Adrenal gland (tissue), 12 donors: ENCODE measurements around the gene PTPRD. TPM values are rescaled to one million over a fixed set of nuclear protein-coding genes. Genes with fewer than 3 reads are reported as not detected.

Experiments
- DNase-seq, 7 donors: peaks; one replicate each; pipeline ENCODE4 v3.0.0-alpha.2; 2019 to 2020
- H3K27ac ChIP-seq, 5 donors: fragments of 200-600 bp; sonication (generic) in 4 of 5; 1 replicate in 3 of 5; 2 replicates in 2 of 5; pipeline versions ENCODE4 v1.5.1 to v1.8.0; 2016 to 2020; ENCODE audit warnings: mild to moderate bottlenecking in 1 of 5
- H3K27me3 ChIP-seq: fragments of 200-600 bp; 2 replicates; pipeline ENCODE4 v1.8.0; 2021
- H3K36me3 ChIP-seq, 2 donors: fragments of 200-600 bp; replicated peaks in 1 of 2; 1 replicate in 1 of 2; 2 replicates in 1 of 2; pipeline versions ENCODE4 v1.5.1 to v1.8.0; 2018 to 2022
- H3K4me1 ChIP-seq, 2 donors: fragments of 200-600 bp; replicated peaks in 1 of 2; 1 replicate in 1 of 2; 2 replicates in 1 of 2; pipeline versions ENCODE4 v1.5.1 to v1.8.0; 2018 to 2021
- H3K4me3 ChIP-seq, 4 donors: fragments of 200-600 bp; sonication (generic) in 3 of 4; one replicate each; pipeline ENCODE4 v1.5.1; 2016 to 2018
- H3K9me3 ChIP-seq, 3 donors: fragments of 200-600 bp; sonication (generic) in 1 of 3; replicated peaks in 1 of 3; 1 replicate in 2 of 3; 2 replicates in 1 of 3; pipeline versions ENCODE4 v1.5.1 to v1.8.0; 2016 to 2021
- CTCF ChIP-seq, 6 experiments: fragments of 450-650 bp in 4 of 6; fragments of 200-600 bp in 2 of 6; sonication (generic) in 1 of 6; IDR thresholded peaks; 1 replicate in 5 of 6; 2 replicates in 1 of 6; pipeline versions ENCODE4 v1.5.1 to v1.8.0; 2016 to 2021; ENCODE audit warnings: antibody characterized with exemption in 6 of 6, mild to moderate bottlenecking in 2 of 6, moderate library complexity in 1 of 6
- POLR2A ChIP-seq, 2 donors: fragments of 450-650 bp; IDR thresholded peaks; one replicate each; pipeline ENCODE4 v1.6.1; 2017; ENCODE audit warnings: antibody characterized with exemption in 2 of 2, mild to moderate bottlenecking in 2 of 2, moderate library complexity in 1 of 2
- WGBS, 4 donors: extraction: QIAGEN DNeasy Blood & Tissue Kit in 2 of 4; methylation state at CpG; one replicate each; pipeline versions ENCODE4 v1.1.5 to v1.1.7; 2013 to 2017; 5-methylcytosine and 5-hydroxymethylcytosine counted together
- intact Hi-C, 2 donors: fragments of 100-400 bp; cut with DNase I; formaldehyde crosslinking; loops; one replicate each; pipeline versions ENCODE4 v1.14.1 to v1.15.0; 2022 to 2023
- polyA plus RNA-seq, 3 donors: library from polyadenylated mRNA; stranded (reverse); fragments of 200-250 nt in 2 of 3; fragments of 350-450 nt in 1 of 3; fragmentation: Illumina TruSeq in 1 of 3; extraction: RNeasy Lipid Tissue Mini Kit (QIAGEN cat#74804) in 1 of 3; gene quantifications; one replicate each; pipeline ENCODE4 v1.2.3, GENCODE V29; 2013 to 2014
- total RNA-seq, 9 donors: library from RNA; depleted of rRNA in 4 of 9; stranded (reverse); fragments of >200 nt in 4 of 9; fragments of 120-200 nt in 1 of 9; fragmentation: NEBNext Ultra II Directional in 1 of 9; extraction: Animal tissue kit (Norgen Biotek cat#: 25700) in 1 of 9; gene quantifications; one replicate each; pipeline versions ENCODE4 v1.1.0 to v1.2.4, GENCODE V29; 2013 to 2023
- donor health status: healthy with polysubstance abuse.
- donor health status: Bipolar disorder and iron deficiency.
- donor health status: DM: yes; HTN: yes; CAD: no.
- donor health status: DM: no; HTN: no; CAD: no.
- donor health status: DM: no; HTN: no; CAD: no.
- donor health status: DM: yes; HTN: yes; CAD: no.

The PTPRD gene
- total and polyA plus RNA-seq, 12 donors = 0.61 to 71.2 (median 4.5) TPM

- no peak overlapping the region for H3K27ac ChIP-seq
- H3K36me3 ChIP-seq = no peaks in the 10 kb centered on the region
- H3K9me3 ChIP-seq = no peaks in the 10 kb centered on the region
- intact Hi-C loops = no loop called here
- no peaks in the 10 kb centered on the region for H3K4me1 ChIP-seq
- no peak for TF ChIP-seq POLR2A (IDR thresholded peaks at IDR 0.05)
- TF ChIP-seq CTCF (IDR thresholded peaks at IDR 0.05) = no peak
- peak overlapping the region in 1 of 4 donors; percentile 0 for H3K4me3 ChIP-seq
- 30 to 39% (median 36%) methylated on average over 15 to 17 of the region's 17 CpGs for WGBS, 4 donors
- DNase-seq = peak; percentile 8 to 67 (median 21)
- H3K27me3 ChIP-seq = no peaks in the 10 kb centered on the region
Measured at GRCh38 chr9:8733131-8733954, 1879.5 kb downstream of the PTPRD start.

GRCh38 chr9:8732367-8733075 is 1880.3 kb downstream of the PTPRD start:
- no peaks in the 10 kb centered on the region for H3K4me1 ChIP-seq
- 56 to 72% (median 64%) methylated on average over 3 of the region's 3 CpGs for WGBS, 4 donors
- no peak overlapping the region for H3K27ac ChIP-seq
- intact Hi-C loops = no loop called here
- H3K36me3 ChIP-seq = no peaks in the 10 kb centered on the region
- no peaks in the 10 kb centered on the region for H3K9me3 ChIP-seq
- DNase-seq = no peak
- no peak for TF ChIP-seq CTCF (IDR thresholded peaks at IDR 0.05)
- TF ChIP-seq POLR2A (IDR thresholded peaks at IDR 0.05) = no peak
- no peak overlapping the region for H3K4me3 ChIP-seq
- H3K27me3 ChIP-seq = no peaks in the 10 kb centered on the region

- no peak overlapping the region for H3K27ac ChIP-seq
- intact Hi-C loops = no loop called here
- no peak overlapping the region for H3K4me3 ChIP-seq
- H3K9me3 ChIP-seq = no peaks in the 10 kb centered on the region
- no peaks in the 10 kb centered on the region for H3K27me3 ChIP-seq
- TF ChIP-seq CTCF (IDR thresholded peaks at IDR 0.05) (no peak), POLR2A (IDR thresholded peaks at IDR 0.05) (no peak)
- no peak for DNase-seq
- 64 to 82% (median 72%) methylated on average over 7 of the region's 7 CpGs for WGBS, 4 donors
- no peaks in the 10 kb centered on the region for H3K4me1 ChIP-seq
- H3K36me3 ChIP-seq = no peaks in the 10 kb centered on the region
Measured at GRCh38 chr9:8730618-8731017, 1882.2 kb downstream of the PTPRD start.

- intact Hi-C loops = no loop called here
- Histone ChIP-seq H3K36me3 (no peaks in the 10 kb centered on the region), H3K27ac (no peak overlapping the region), H3K9me3 (no peaks in the 10 kb centered on the region), H3K27me3 (no peaks in the 10 kb centered on the region), H3K4me1 (no peaks in the 10 kb centered on the region), H3K4me3 (no peak overlapping the region)
- no peak for DNase-seq
- no peak for TF ChIP-seq POLR2A (IDR thresholded peaks at IDR 0.05)
- no peak for TF ChIP-seq CTCF (IDR thresholded peaks at IDR 0.05)
- WGBS, 4 donors = 62 to 71% (median 68%) methylated on average over 2 of the region's 2 CpGs
Measured at GRCh38 chr9:8728910-8729309, 1883.9 kb downstream of the PTPRD start.
